Activated CD4-positive, alpha-beta memory T cell treated with anti-CD3 and anti-CD28 coated beads, Interleukin-2, amount 10 ng/mL, durations not matched to agents 7 days and 5 days (primary cell): Measurements from ENCODE around the gene CD14. TPM values are rescaled to one million over a fixed set of nuclear protein-coding genes. Genes with fewer than 3 reads are reported as not detected.

ENCODE experiments used
- CTCF ChIA-PET: fragments of 350-600 bp; sonication (Branson Sonifier 250); formaldehyde crosslinking; loops from one replicate; lab custom pipeline; 2021; ENCODE audit warnings: antibody characterized with exemption, inconsistent platforms; lab: Charles Lee
- POLR2A ChIA-PET: fragments of 350-600 bp; sonication (Branson Sonifier 250); formaldehyde crosslinking; loops from one replicate; lab custom pipeline; 2021; ENCODE audit warnings: antibody characterized with exemption; lab: Charles Lee
- DNase-seq: peaks from one replicate; pipeline ENCODE4 v3.0.0-alpha.2; 2020
- H3K27ac Mint-ChIP-seq: one replicate; pipeline ENCODE4 v1.8.0; 2021; ENCODE audit warnings: mild to moderate bottlenecking, mixed read lengths
- H3K27me3 Mint-ChIP-seq: one replicate; pipeline ENCODE4 v1.8.0; 2021; ENCODE audit warnings: mixed read lengths
- H3K36me3 Mint-ChIP-seq: one replicate; pipeline ENCODE4 v1.8.0; 2021; ENCODE audit warnings: low read depth, mixed read lengths
- H3K4me1 Mint-ChIP-seq: one replicate; pipeline ENCODE4 v1.8.0; 2021; ENCODE audit warnings: mixed read lengths
- H3K4me3 Mint-ChIP-seq: one replicate; pipeline ENCODE4 v1.8.0; 2021; ENCODE audit warnings: mild to moderate bottlenecking, mixed read lengths
- H3K9me3 Mint-ChIP-seq: one replicate; pipeline ENCODE4 v1.8.0; 2021; ENCODE audit warnings: mixed read lengths
- total RNA-seq, 2 experiments: library from RNA; stranded (reverse); gene quantifications; one replicate each; pipeline ENCODE4 v1.2.3, GENCODE V29; 2021

Gene CD14
- total RNA-seq, 2 experiments from 2014 or later = 0.23 to 0.38 TPM

DNA sequence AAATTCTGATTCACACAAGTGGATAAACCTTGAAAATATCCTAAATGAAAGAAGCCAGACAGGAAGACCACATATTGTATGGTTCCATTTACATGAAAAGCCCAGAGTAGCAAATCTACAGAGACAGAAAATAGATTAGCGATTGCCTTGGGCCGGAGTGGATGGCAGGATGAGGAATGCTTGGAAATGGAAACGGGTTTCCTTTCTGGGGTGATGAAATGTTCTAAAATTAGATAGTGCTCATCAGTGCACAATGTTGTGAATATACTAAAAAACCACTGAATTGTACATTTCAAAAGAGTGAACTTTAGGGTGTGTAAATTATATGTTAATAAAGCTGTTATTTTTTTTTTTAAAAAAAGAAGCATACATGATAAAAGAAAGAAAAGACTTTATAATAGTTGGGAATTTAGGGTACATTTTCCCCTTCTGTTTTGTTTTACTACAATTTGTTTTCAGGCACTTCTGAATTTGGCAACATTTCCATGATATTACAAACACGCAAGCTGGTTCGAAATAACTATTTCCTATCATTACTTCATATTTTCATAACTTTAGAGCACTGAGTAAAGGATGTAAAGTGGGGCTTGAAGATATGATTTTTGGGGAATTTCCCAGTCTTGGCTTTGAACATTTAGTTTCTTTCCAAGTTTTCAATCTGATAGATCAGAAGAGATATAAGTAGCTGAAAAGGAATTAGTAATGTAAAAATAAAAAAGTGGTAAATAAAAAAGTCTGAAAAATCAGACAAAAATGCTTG is 44.5 kb downstream of the CD14 start:
- peaks cover 2% of the 10 kb centered on the region for H3K27me3 Mint-ChIP-seq
- ChIA-PET CTCF (interaction anchor here (0.6 to 1.0 kb wide), 2 partner anchors 46 to 231 kb away, joined by 3 to 4 read pairs; no protein-coding TSS in a partner anchor), POLR2A (no interaction called here)
- H3K9me3 Mint-ChIP-seq = no peaks in the 10 kb centered on the region
- no peak overlapping the region for H3K4me3 Mint-ChIP-seq
- no peaks in the 10 kb centered on the region for H3K4me1 Mint-ChIP-seq
- H3K27ac Mint-ChIP-seq = no peak overlapping the region
- DNase-seq = no peak
- H3K36me3 Mint-ChIP-seq = no peaks in the 10 kb centered on the region

DNA sequence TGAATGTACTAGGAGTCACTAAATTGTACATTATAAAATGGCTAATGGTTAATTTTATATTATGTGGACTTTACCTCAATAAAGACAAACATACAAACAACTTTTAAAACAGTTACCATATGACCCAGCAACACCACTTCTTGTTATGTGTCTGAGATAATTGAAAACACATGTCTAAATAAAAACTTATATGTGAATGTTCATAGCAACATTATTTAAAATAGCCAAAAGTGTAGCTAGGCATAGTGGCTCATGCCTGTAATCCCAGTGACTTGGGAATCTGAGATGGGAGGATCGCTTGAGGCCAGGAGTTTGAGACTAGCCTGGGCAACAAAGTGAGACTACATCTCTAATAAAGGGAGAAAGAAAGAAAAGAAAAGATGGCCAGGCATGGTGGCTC is 45.5 kb downstream of the CD14 start:
- no peak for DNase-seq
- H3K27me3 Mint-ChIP-seq = peaks cover 6% of the 10 kb centered on the region
- no peaks in the 10 kb centered on the region for H3K9me3 Mint-ChIP-seq
- no peaks in the 10 kb centered on the region for H3K36me3 Mint-ChIP-seq
- CTCF ChIA-PET = no interaction called here
- no peak overlapping the region for H3K27ac Mint-ChIP-seq
- no peak overlapping the region for H3K4me3 Mint-ChIP-seq
- POLR2A ChIA-PET = no interaction called here
- H3K4me1 Mint-ChIP-seq = no peaks in the 10 kb centered on the region

Other genes starting within 250 kb of the CD14 start
- gene ANKHD1, start 231.3 kb downstream of the CD14 start, total RNA-seq = 100 to 1,000 TPM; 109 to 122 TPM
- 10 to 100 TPM in 1 of 2 experiments, 1 to 10 TPM in 1; 8.0 to 11.6 TPM for gene EIF4EBP3, start 85.5 kb downstream of the CD14 start, total RNA-seq
- gene SRA1, start 75.7 kb downstream of the CD14 start, total RNA-seq = 10 to 100 TPM; 37.4 to 38.3 TPM
- gene APBB3, start 68.6 kb downstream of the CD14 start, total RNA-seq = 10 to 100 TPM; 23.7 to 27.5 TPM
- 10 to 100 TPM; 78.9 to 82.1 TPM for gene SLC35A4, start 68.3 kb downstream of the CD14 start, total RNA-seq
- 10 to 100 TPM; 28.9 to 29.0 TPM for gene TMCO6, start 6.3 kb upstream of the CD14 start, total RNA-seq
- gene NDUFA2, start 14.5 kb upstream of the CD14 start, total RNA-seq = 10 to 100 TPM; 73.0 to 83.8 TPM
- 100 to 1,000 TPM; 123 to 126 TPM for gene IK, start 14.7 kb upstream of the CD14 start, total RNA-seq
- gene WDR55, start 31.7 kb upstream of the CD14 start, total RNA-seq = 10 to 100 TPM; 35.0 to 35.2 TPM
- gene DND1, start 40.4 kb upstream of the CD14 start, total RNA-seq = 1 to 10 TPM; 2.2 to 2.5 TPM
- 10 to 100 TPM; 66.0 to 70.2 TPM for gene HARS1, start 58.2 kb upstream of the CD14 start, total RNA-seq
- gene HARS2, start 58.3 kb upstream of the CD14 start, total RNA-seq = 10 to 100 TPM; 30.6 to 34.7 TPM
- 10 to 100 TPM; 52.0 to 52.7 TPM for gene ZMAT2, start 67.3 kb upstream of the CD14 start, total RNA-seq
- gene PCDHA1, start 153.0 kb upstream of the CD14 start, total RNA-seq = not detected
- gene PCDHA2, start 161.7 kb upstream of the CD14 start, total RNA-seq = not detected
- gene PCDHA3, start 167.9 kb upstream of the CD14 start, total RNA-seq = not detected
- not detected for gene PCDHA4, start 173.9 kb upstream of the CD14 start, total RNA-seq
- not detected for gene PCDHA5, start 188.4 kb upstream of the CD14 start, total RNA-seq
- not detected for gene PCDHA6, start 194.8 kb upstream of the CD14 start, total RNA-seq
- gene PCDHA7, start 201.1 kb upstream of the CD14 start, total RNA-seq = not detected
- not detected for gene PCDHA8, start 208.0 kb upstream of the CD14 start, total RNA-seq
- gene PCDHA9, start 215.2 kb upstream of the CD14 start, total RNA-seq = not detected
- gene PCDHA10, start 222.7 kb upstream of the CD14 start, total RNA-seq = not detected
- not detected for gene PCDHA11, start 235.8 kb upstream of the CD14 start, total RNA-seq
- gene PCDHA12, start 242.1 kb upstream of the CD14 start, total RNA-seq = not detected
- not detected for gene PCDHA13, start 248.9 kb upstream of the CD14 start, total RNA-seq